Measurements from ENCODE around the gene FZD2.
"Not testable (repeated sequence)": the region's sequence is repeated elsewhere in the genome, so short reads cannot be mapped to it uniquely, and the experiment has no call there.

Gene FZD2

GRCh38 chr17:44575403-44575802, 18.1 kb downstream of the FZD2 start:
- no peak for DNase-seq (ENCODE audit: low read depth in 2 of 2)

- no peak for DNase-seq (ENCODE audit: low read depth in 2 of 2)
Observed at GRCh38 chr17:44578947-44579346, 21.7 kb downstream of the FZD2 start.

GRCh38 chr17:44581868-44582267, 24.6 kb downstream of the FZD2 start:
- no peak for DNase-seq (ENCODE audit: low read depth in 2 of 2)

GRCh38 chr17:44584443-44584842, 27.2 kb downstream of the FZD2 start:
- DNase-seq (ENCODE audit: low read depth in 2 of 2) = no peak

- DNase-seq (ENCODE audit: low read depth in 2 of 2) = no peak
Observed at GRCh38 chr17:44585315-44585714, 28.0 kb downstream of the FZD2 start.

- DNase-seq (ENCODE audit: low read depth in 2 of 2) = no peak
Observed at GRCh38 chr17:44587339-44587738, 30.1 kb downstream of the FZD2 start.

GRCh38 chr17:44589316-44590071, 32.2 kb downstream of the FZD2 start:
- no peak for DNase-seq (ENCODE audit: low read depth in 2 of 2)

- not testable (repeated sequence) for DNase-seq (ENCODE audit: low read depth in 2 of 2)
Observed at GRCh38 chr17:44590072-44590462, 32.8 kb downstream of the FZD2 start.

GRCh38 chr17:44590762-44591161, 33.5 kb downstream of the FZD2 start:
- DNase-seq (ENCODE audit: low read depth in 2 of 2) = not testable (repeated sequence)

- no peak for DNase-seq (ENCODE audit: low read depth in 2 of 2)
Observed at GRCh38 chr17:44591206-44591605, 33.9 kb downstream of the FZD2 start.

- no peak for DNase-seq (ENCODE audit: low read depth in 2 of 2)
Observed at GRCh38 chr17:44593156-44593555, 35.9 kb downstream of the FZD2 start.

- DNase-seq (ENCODE audit: low read depth in 2 of 2) = no peak
Observed at GRCh38 chr17:44595216-44595775, 38.0 kb downstream of the FZD2 start.

- no peak for DNase-seq (ENCODE audit: low read depth in 2 of 2)
Observed at GRCh38 chr17:44598329-44598728, 41.0 kb downstream of the FZD2 start.

- no peak for DNase-seq (ENCODE audit: low read depth in 2 of 2)
Observed at GRCh38 chr17:44598932-44599297, 41.6 kb downstream of the FZD2 start.

- no peak for DNase-seq (ENCODE audit: low read depth in 2 of 2)
Observed at GRCh38 chr17:44599298-44600175, 42.3 kb downstream of the FZD2 start.

- no peak for DNase-seq (ENCODE audit: low read depth in 2 of 2)
Observed at GRCh38 chr17:44601539-44601938, 44.3 kb downstream of the FZD2 start.

- no peak for DNase-seq (ENCODE audit: low read depth in 2 of 2)
Observed at GRCh38 chr17:44601973-44602372, 44.7 kb downstream of the FZD2 start.

GRCh38 chr17:44602390-44602789, 45.1 kb downstream of the FZD2 start:
- no peak for DNase-seq (ENCODE audit: low read depth in 2 of 2)

GRCh38 chr17:44602970-44603369, 45.7 kb downstream of the FZD2 start:
- no peak for DNase-seq (ENCODE audit: low read depth in 2 of 2)

GRCh38 chr17:44604116-44604761, 47.0 kb downstream of the FZD2 start:
- DNase-seq (ENCODE audit: low read depth in 2 of 2) = no peak

- DNase-seq (ENCODE audit: low read depth in 2 of 2) = no peak
Observed at GRCh38 chr17:44604768-44605485, 47.6 kb downstream of the FZD2 start.

- no peak for DNase-seq (ENCODE audit: low read depth in 2 of 2)
Observed at GRCh38 chr17:44606658-44607057, 49.4 kb downstream of the FZD2 start.
